Placental pericyte (primary cell): ENCODE results near the gene LIME1. TPM values are rescaled to one million over a fixed set of nuclear protein-coding genes. Genes with fewer than 3 reads are reported as not detected.

Experiments
- small RNA-seq: library from RNA; depleted of rRNA; stranded (forward); fragments of <200 nt; gene quantifications from one replicate; pipeline ENCODE3, GENCODE V24; 2012; ENCODE audit warnings: low replicate concordance
- total RNA-seq: library from RNA; depleted of rRNA; stranded (reverse); fragments of >200 nt; gene quantifications from 2 replicates; pipeline ENCODE4 v1.2.3, GENCODE V29; 2012

Gene LIME1, protein sequence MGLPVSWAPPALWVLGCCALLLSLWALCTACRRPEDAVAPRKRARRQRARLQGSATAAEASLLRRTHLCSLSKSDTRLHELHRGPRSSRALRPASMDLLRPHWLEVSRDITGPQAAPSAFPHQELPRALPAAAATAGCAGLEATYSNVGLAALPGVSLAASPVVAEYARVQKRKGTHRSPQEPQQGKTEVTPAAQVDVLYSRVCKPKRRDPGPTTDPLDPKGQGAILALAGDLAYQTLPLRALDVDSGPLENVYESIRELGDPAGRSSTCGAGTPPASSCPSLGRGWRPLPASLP
- 3.1 and 4.2 TPM in 2 replicates for total RNA-seq

DNA sequence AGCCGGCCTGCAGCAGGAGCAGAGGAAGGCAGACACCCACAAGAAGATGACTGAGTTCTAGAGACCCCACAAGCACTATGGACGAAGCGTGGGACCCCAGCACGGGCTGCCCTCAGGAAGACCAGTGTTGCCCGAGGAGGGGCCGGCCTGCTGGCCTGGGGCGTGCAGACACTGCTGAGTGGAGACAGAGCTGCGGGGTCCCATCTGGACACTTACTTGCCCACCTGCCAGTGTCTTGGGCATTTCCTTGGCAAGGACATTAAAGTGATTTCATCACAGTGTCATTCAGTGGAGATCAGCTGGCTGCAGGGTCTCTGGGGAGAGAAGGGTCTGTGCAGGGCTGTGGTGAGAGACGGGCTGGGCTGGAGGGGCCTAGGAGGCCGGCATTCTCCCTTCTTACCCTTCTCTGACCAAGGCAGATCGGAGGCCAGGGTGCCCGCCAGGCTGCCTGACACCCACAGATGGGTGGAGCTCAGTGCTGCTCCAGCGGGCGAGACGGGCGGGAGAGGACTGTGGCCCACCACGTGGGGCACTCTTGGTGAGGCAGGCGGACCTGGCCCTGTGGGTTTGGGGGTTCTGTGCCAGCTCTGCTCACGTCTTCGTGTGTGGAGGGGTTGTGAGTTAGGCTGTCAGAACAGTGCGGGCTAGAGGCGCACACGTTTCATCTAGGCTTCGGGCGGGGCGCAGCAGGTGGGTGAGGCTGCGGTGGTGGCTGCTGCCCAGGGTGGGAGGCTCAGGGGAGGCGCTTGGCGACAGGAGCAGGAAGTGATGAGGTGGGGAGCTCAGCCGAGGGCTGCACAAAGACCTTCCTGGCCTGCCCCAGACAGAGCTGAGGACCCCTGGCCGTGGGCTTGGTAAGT lies at the start of gene LIME1:
Gene LIME1 (plus strand): TSS at position 806 of the 860 bp plus-strand sequence. CDS start 886 bp downstream, outside the sequence.

GRCh38 chr20:63696628-63697356 lies 39.7 kb upstream of the LIME1 start, which contains the start of gene TNFRSF6B:
Gene TNFRSF6B, plus strand, starts transcription at chr20:63696652. Its CDS starts 116 bp downstream, at chr20:63696768.

GRCh38 chr20:63707558-63708300 lies 28.7 kb upstream of the LIME1 start, which contains the start of the genes ARFRP1 and ZGPAT:
Gene ARFRP1, minus strand, starts transcription at chr20:63707976. Its CDS starts 885 bp downstream, at chr20:63707091.
Gene ZGPAT, plus strand, starts transcription at chr20:63708039. Its CDS starts 542 bp downstream, at chr20:63708581.

GRCh38 chr20:63739130-63740069 lies 2.9 kb downstream of the LIME1 start, which contains the start of gene SLC2A4RG:
Gene SLC2A4RG, plus strand, starts transcription at chr20:63739776. Its CDS starts 137 bp downstream, at chr20:63739913.

Small RNA genes lying within 50 kb of the gene (small RNA-seq; reads per million reads assigned to genes)
- gene LIME1, result not detected
- gene TNFRSF6B, result not detected

Other genes with a start within 250 kb of the LIME1 start
- 1.3 and 4.6 TPM in 2 replicates for gene EEF1A2, start 237.6 kb upstream of the LIME1 start, total RNA-seq
- gene PPDPF, start 215.9 kb upstream of the LIME1 start, total RNA-seq, result 63.5 and 86.3 TPM in 2 replicates
- 0.14 and 0.44 TPM in 2 replicates for gene PTK6, start 199.3 kb upstream of the LIME1 start, total RNA-seq
- gene SRMS, start 188.9 kb upstream of the LIME1 start, total RNA-seq, result not detected in 2 replicates
- 0.43 and 0.88 TPM in 2 replicates for gene FNDC11, start 182.5 kb upstream of the LIME1 start, total RNA-seq
- 42.7 and 81.7 TPM in 2 replicates for gene HELZ2, start 162.4 kb upstream of the LIME1 start, total RNA-seq
- 11.2 and 16.0 TPM in 2 replicates for gene GMEB2, start 109.6 kb upstream of the LIME1 start, total RNA-seq
- 9.2 and 41.1 TPM in 2 replicates for gene STMN3, start 83.2 kb upstream of the LIME1 start, total RNA-seq
- gene RTEL1, start 78.4 kb upstream of the LIME1 start, total RNA-seq, result 24.5 and 29.5 TPM in 2 replicates
- gene TNFRSF6B, start 40.0 kb upstream of the LIME1 start, total RNA-seq, result 3.9 and 35.9 TPM in 2 replicates
- 43.4 and 45.5 TPM in 2 replicates for gene ARFRP1, start 28.7 kb upstream of the LIME1 start, total RNA-seq
- 20.6 and 24.9 TPM in 2 replicates for gene ZGPAT, start 28.6 kb upstream of the LIME1 start, total RNA-seq
- 27.6 and 54.1 TPM in 2 replicates for gene SLC2A4RG, start 3.1 kb downstream of the LIME1 start, total RNA-seq
- 3.3 and 20.5 TPM in 2 replicates for gene ZBTB46, start 94.6 kb downstream of the LIME1 start, total RNA-seq
- not detected in 2 replicates for gene ABHD16B, start 124.8 kb downstream of the LIME1 start, total RNA-seq
- gene TPD52L2, start 128.6 kb downstream of the LIME1 start, total RNA-seq, result 145 and 153 TPM in 2 replicates
- 51.9 and 77.0 TPM in 2 replicates for gene DNAJC5, start 158.5 kb downstream of the LIME1 start, total RNA-seq
- 21.2 and 33.5 TPM in 2 replicates for gene UCKL1, start 219.8 kb downstream of the LIME1 start, total RNA-seq
- gene ZNF512B, start 233.3 kb downstream of the LIME1 start, total RNA-seq, result 10.9 and 16.0 TPM in 2 replicates
- gene SAMD10, start 243.0 kb downstream of the LIME1 start, total RNA-seq, result 1.7 and 2.6 TPM in 2 replicates
- gene PRPF6, start 244.5 kb downstream of the LIME1 start, total RNA-seq, result 48.2 and 74.4 TPM in 2 replicates